Motor neuron (in vitro differentiated cells): ENCODE results near the gene LTB. TPM values are rescaled to one million over a fixed set of nuclear protein-coding genes. Genes with fewer than 3 reads are reported as not detected.
"Not testable (repeated sequence)": the region's sequence is repeated elsewhere in the genome, so short reads cannot be mapped to it uniquely, and the experiment has no call there.

Source experiments
- ATAC-seq, 8 experiments: fragments of 200-7000 bp; cut with Tn5 transposase; replicated peaks in 6 of 8; 2 replicates each; pipeline ENCODE4 v1.8.0; 2021; ENCODE audit warnings: mild to moderate bottlenecking in 8 of 8, moderate library complexity in 8 of 8
- H3K27ac ChIP-seq, 2 donors: fragments of 250-450 bp; sonication (Bioruptor Pico); 2 replicates each; pipeline ENCODE4 v1.9.0; 2021; ENCODE audit warnings: antibody characterized with exemption in 2 of 2, mild to moderate bottlenecking in 2 of 2, moderate library complexity in 1 of 2
- H3K4me1 ChIP-seq, 2 donors: fragments of 250-450 bp; sonication (Bioruptor Pico); replicated peaks in 1 of 2; 2 replicates each; pipeline ENCODE4 v1.6.1; 2021; ENCODE audit warnings: antibody characterized with exemption in 2 of 2, mild to moderate bottlenecking in 2 of 2, moderate library complexity in 1 of 2
- H3K4me3 ChIP-seq, 5 donors: fragments of 250-450 bp; sonication (Bioruptor Pico); 2 replicates each; pipeline ENCODE4 v1.9.0; 2021; ENCODE audit warnings: antibody characterized with exemption in 5 of 5, mild to moderate bottlenecking in 5 of 5, moderate library complexity in 4 of 5
- WGBS, 10 experiments: fragments of 450-650 bp; shearing (Covaris generic); methylation state at CpG; one replicate each; pipeline ENCODE4 v1.0.0; 2022; 5-methylcytosine and 5-hydroxymethylcytosine counted together
- in situ Hi-C, 9 experiments: fragments of 400-800 bp; cut with MboI; loops; one replicate each; pipeline ENCODE4 v1.15.0; 2021; ENCODE audit warnings: low sequenced_read_pairs in 9 of 9, low pct_unique_long_range_greater_than_20kb in 2 of 9; ENCODE audit not compliant: unreplicated experiment in 9 of 9
- total RNA-seq, 8 experiments: library from RNA; unstranded; fragments of 300-600 nt; gene quantifications; 2 replicates each; pipeline versions ENCODE4 v1.2.3 to v1.2.4, GENCODE V29; 2022

The LTB gene
- total RNA-seq, 8 experiments from 2014 or later = 0.18 to 1.9 (median 0.81) TPM; not detected in 1

- Histone ChIP-seq H3K27ac (no peak overlapping the region), H3K4me1 (no peaks in the 10 kb centered on the region), H3K4me3 (no peak overlapping the region)
- WGBS, 10 experiments = 16 to 82% (median 49%) methylated on average over 2 to 8 of the region's 9 CpGs; no CpG with 5 or more reads in 2 of the 10 experiments
- in situ Hi-C loops = no loop called here
- peak in 3 of 8 experiments; percentile 20 to 21 (median 20) for ATAC-seq
Measured at GRCh38 chr6:31567531-31568370, 14.5 kb downstream of the LTB start.

GRCh38 chr6:31560697-31561058 is 21.5 kb downstream of the LTB start:
- H3K4me3 ChIP-seq = no peak overlapping the region
- no peaks in the 10 kb centered on the region for H3K4me1 ChIP-seq
- H3K27ac ChIP-seq = no peak overlapping the region
- ATAC-seq = peak in 1 of 8 experiments; percentile 17
- in situ Hi-C loops = no loop called here

GRCh38 chr6:31559958-31560696 is 22.1 kb downstream of the LTB start:
- peak in 5 of 8 experiments; percentile 50 to 74 (median 52) for ATAC-seq
- Histone ChIP-seq H3K4me1 (no peaks in the 10 kb centered on the region), H3K4me3 (no peak overlapping the region), H3K27ac (peak overlapping the region in 1 of 2 donors; percentile 30)
- 73 to 100% (median 80%) methylated on average over 1 to 7 of the region's 7 CpGs; no CpG with 5 or more reads in 2 of the 10 experiments for WGBS, 10 experiments
- in situ Hi-C loops = no loop called here

DNA sequence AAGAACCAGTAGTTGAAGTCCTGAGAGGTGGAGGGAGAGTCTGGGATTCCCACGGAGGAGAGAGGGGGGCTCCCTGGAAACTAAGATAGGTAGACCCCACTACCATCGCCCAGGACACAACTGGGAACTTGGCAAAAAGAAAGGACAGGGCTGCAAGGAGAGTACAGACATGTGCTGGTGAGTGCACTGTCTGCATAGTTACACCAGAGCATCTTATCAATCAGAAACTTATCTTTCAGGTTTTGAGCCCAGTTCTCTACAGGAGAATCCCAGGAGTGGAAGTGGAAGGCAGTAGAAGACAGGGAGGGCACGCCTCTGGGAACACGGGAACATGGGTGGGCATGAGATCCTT is 22.6 kb downstream of the LTB start:
- in situ Hi-C loops = no loop called here
- ATAC-seq = no peak
- Histone ChIP-seq H3K4me3 (no peak overlapping the region), H3K4me1 (no peaks in the 10 kb centered on the region), H3K27ac (no peak overlapping the region)
- 74 to 100% (median 83%) methylated on average over 2 to 4 of the region's 4 CpGs; no CpG with 5 or more reads in 4 of the 10 experiments for WGBS, 10 experiments

DNA sequence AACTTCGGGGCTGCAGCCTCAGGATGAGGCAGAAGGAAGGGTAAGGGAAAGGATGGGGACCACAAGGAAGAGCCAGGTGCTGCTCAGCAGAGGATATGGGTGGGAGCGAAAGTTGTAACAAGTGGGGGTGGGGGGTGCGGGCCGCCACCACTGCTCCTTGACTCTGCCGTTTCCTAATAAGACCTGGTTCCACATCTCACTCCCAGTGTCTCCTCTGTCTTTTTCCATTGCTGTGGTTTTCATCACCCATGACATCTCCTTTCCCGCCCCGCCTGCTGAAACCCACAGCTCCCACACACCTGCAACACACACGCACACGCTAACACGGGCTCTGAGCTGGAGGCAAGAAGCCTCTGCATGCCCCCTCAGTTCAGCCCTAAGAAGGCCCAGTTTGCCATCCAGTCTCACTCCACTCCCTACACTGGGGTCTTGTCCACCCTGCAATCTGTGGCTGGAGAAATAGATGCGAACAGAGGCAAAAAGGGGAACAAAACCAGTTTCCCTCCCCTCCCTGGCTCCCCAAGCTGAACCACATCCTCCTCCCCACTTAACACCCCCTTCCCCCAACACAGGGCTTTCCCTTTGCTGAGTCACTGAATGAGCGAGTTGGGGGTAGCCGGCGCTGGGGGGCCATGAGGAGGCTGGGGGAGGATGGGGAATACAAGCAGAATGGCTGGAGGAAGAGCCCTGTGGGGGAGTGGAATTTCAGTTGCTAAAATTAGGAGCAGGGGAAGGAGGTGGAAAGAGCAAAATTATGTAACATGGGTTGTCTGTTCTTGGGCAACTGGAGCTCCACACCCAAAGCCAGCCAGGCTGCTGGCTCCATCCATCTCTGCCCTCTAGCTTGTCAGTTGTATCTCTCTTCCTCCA is 23.4 kb downstream of the LTB start:
- WGBS, 10 experiments = 67 to 100% (median 93%) methylated on average over 1 to 8 of the region's 14 CpGs; no CpG with 5 or more reads in 4 of the 10 experiments
- Histone ChIP-seq H3K4me3 (no peak overlapping the region), H3K4me1 (no peaks in the 10 kb centered on the region), H3K27ac (no peak overlapping the region)
- peak in 3 of 8 experiments; percentile 9 to 14 (median 10) for ATAC-seq
- in situ Hi-C loops = no loop called here

GRCh38 chr6:31558318-31558625 is 24.0 kb downstream of the LTB start:
- no peaks in the 10 kb centered on the region for H3K4me1 ChIP-seq
- WGBS, 10 experiments = 85% methylated on average over 4 of the region's 8 CpGs; no CpG with 5 or more reads in 9 of the 10 experiments
- in situ Hi-C loops = no loop called here
- peak in 2 of 8 experiments; percentile 30 to 43 for ATAC-seq
- H3K4me3 ChIP-seq = no peak overlapping the region
- no peak overlapping the region for H3K27ac ChIP-seq

- in situ Hi-C loops = no loop called here
- Histone ChIP-seq H3K4me1 (no peaks in the 10 kb centered on the region), H3K4me3 (no peak overlapping the region), H3K27ac (no peak overlapping the region)
- peak in 2 of 8 experiments; percentile 6 to 8 for ATAC-seq
- 67 to 88% (median 81%) methylated on average over 4 to 5 of the region's 24 CpGs; no CpG with 5 or more reads in 4 of the 10 experiments for WGBS, 10 experiments
Measured at GRCh38 chr6:31557443-31558317, 24.5 kb downstream of the LTB start.

DNA sequence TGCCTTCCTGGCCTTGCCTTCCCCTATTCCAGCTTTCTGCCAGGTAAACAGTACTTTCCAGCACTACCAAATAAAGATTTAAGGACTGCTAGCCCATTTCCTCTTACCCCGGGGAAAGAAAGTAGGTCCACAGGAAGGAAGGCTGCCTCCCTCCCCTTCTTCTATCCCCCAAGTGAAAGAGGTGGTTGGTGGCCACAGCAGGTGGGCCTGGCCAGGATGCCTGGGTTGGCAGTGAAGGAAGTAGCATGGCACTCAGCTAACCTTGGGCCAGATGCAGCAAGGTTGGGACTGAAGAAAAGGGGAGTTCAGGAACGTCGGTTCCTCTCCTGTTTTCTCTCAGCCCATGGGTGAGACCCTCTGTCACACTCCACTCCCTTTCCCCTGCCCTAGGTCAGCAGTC is 25.9 kb downstream of the LTB start:
- in situ Hi-C loops = no loop called here
- no peak for ATAC-seq
- Histone ChIP-seq H3K27ac (no peak overlapping the region), H3K4me1 (no peaks in the 10 kb centered on the region), H3K4me3 (no peak overlapping the region)
- WGBS, 10 experiments = 67 to 100% (median 77%) methylated on average over 1 to 3 of the region's 3 CpGs; no CpG with 5 or more reads in 6 of the 10 experiments

GRCh38 chr6:31551371-31551770 is 30.9 kb downstream of the LTB start:
- H3K27ac ChIP-seq, ATAC-seq, in situ Hi-C loops, H3K4me3 ChIP-seq, H3K4me1 ChIP-seq: not testable (repeated sequence)
- WGBS, 10 experiments = 37 to 100% (median 78%) methylated on average over 1 to 5 of the region's 5 CpGs

DNA sequence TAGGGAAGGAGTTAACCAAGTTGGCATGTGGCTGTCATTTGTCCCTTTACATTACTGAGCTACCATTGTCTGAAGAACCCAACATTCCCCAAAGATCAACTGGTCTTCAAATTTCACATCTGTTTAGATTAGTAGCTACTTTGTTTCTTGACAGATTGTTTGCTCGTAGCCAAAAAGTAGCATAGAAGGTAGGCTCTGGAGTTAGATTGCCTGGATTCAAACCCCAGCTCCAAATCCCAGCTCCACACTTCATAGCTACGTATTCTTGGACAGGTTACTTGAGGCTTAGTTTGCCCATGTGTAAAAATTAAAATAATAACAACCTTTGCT is 33.7 kb downstream of the LTB start:
- WGBS, 10 experiments = 87 to 100% (median 100%) methylated on average over 1 to 2 of the region's 2 CpGs; no CpG with 5 or more reads in 3 of the 10 experiments
- in situ Hi-C loops = loop anchor here in 3 of 9 experiments (10.0 to 25.0 kb wide), 2 partner anchors 46 to 639 kb away; partner anchors contain the start of genes NCR3 (in 2 of the 3), AGER (in 1 of the 3), AGPAT1 (in 1 of the 3) and GPSM3 (in 1 of the 3)
- Histone ChIP-seq H3K4me3 (peak overlapping the region; percentile 46 to 78 (median 67)), H3K27ac (no peak overlapping the region), H3K4me1 (peaks cover 7 to 14% of the 10 kb centered on the region in 2 donors)
- no peak for ATAC-seq

GRCh38 chr6:31547727-31548543 is 34.3 kb downstream of the LTB start:
- Histone ChIP-seq H3K27ac (peak overlapping the region; percentile 70 to 75), H3K4me1 (peaks cover 8 to 17% of the 10 kb centered on the region in 2 donors), H3K4me3 (peak overlapping the region; percentile 46 to 78 (median 67))
- 0 to 70% (median 6%) methylated on average over 1 to 13 of the region's 24 CpGs; no CpG with 5 or more reads in 1 of the 10 experiments for WGBS, 10 experiments
- ATAC-seq = no peak
- in situ Hi-C loops = loop anchor here in 3 of 9 experiments (10.0 to 25.0 kb wide), 2 partner anchors 47 to 639 kb away; partner anchors contain the start of genes NCR3 (in 2 of the 3), AGER (in 1 of the 3), AGPAT1 (in 1 of the 3) and GPSM3 (in 1 of the 3)
